Measurements from ENCODE around the gene TMC7. TPM values are rescaled to one million over a fixed set of nuclear protein-coding genes. Genes with fewer than 3 reads are reported as not detected.

TMC7 gene
- total and polyA plus RNA-seq, 2 donors (not counting 1 experiment from before 2014, with no cell fraction given) = 0.18 to 1.5 TPM

- DNase-seq (ENCODE audit: low read depth in 2 of 2) = peak; percentile 6 to 46
- Histone ChIP-seq H3K27ac (ENCODE audit: insufficient read depth, low read length) (no peak overlapping the region), H4K20me1 (ENCODE audit: control insufficient read depth, extremely low read depth, insufficient read depth, low read length) (no peaks in the 10 kb centered on the region), H3K27me3 (ENCODE audit: control insufficient read depth, insufficient read depth, low read length) (no peaks in the 10 kb centered on the region), H3K9ac (ENCODE audit: insufficient read depth, low read length) (no peak overlapping the region), H3K9me3 (ENCODE audit: control insufficient read depth, insufficient read depth, low read depth, low read length) (no peaks in the 10 kb centered on the region), H3K4me2 (ENCODE audit: extremely low read depth, insufficient read depth, low read length) (no peak overlapping the region), H3K4me3 (replicated peaks in 1 of 4; ENCODE audit: control extremely low read depth in 1 of 4, insufficient read depth in 1 of 4, low read depth in 3 of 4, low read length in 4 of 4) (no peak overlapping the region), H2AFZ (ENCODE audit: low read length) (no peak overlapping the region), H3K36me3 (ENCODE audit: control insufficient read depth, insufficient read depth, low read length) (no peaks in the 10 kb centered on the region), H3K4me1 (ENCODE audit: control insufficient read depth, extremely low read depth, insufficient read depth, low read length) (peaks cover 4% of the 10 kb centered on the region), H3K79me2 (ENCODE audit: control insufficient read depth, insufficient read depth, low read length) (no peaks in the 10 kb centered on the region)
- TF ChIP-seq CTCF (conservative IDR thresholded peaks at IDR 0.05 in 1 of 2, IDR thresholded peaks at IDR 0.05 in 1 of 2; ENCODE audit: low read depth in 1 of 2, low read length in 2 of 2) (no peak), EZH2 (IDR thresholded peaks at IDR 0.05; ENCODE audit: low read length, missing control alignments) (no peak)
Observed at GRCh38 chr16:19005561-19006445, 22.1 kb downstream of the TMC7 start.

GRCh38 chr16:19006446-19007315 lies 22.9 kb downstream of the TMC7 start:
- DNase-seq (ENCODE audit: low read depth in 2 of 2) = no peak
- H3K36me3 ChIP-seq (ENCODE audit: control insufficient read depth, insufficient read depth, low read length) = no peaks in the 10 kb centered on the region
- TF ChIP-seq EZH2 (IDR thresholded peaks at IDR 0.05; ENCODE audit: low read length, missing control alignments) (no peak), CTCF (conservative IDR thresholded peaks at IDR 0.05 in 1 of 2, IDR thresholded peaks at IDR 0.05 in 1 of 2; ENCODE audit: low read depth in 1 of 2, low read length in 2 of 2) (no peak)
- H3K27ac ChIP-seq (ENCODE audit: insufficient read depth, low read length) = no peak overlapping the region
- H3K9me3 ChIP-seq (ENCODE audit: control insufficient read depth, insufficient read depth, low read depth, low read length) = no peaks in the 10 kb centered on the region
- no peaks in the 10 kb centered on the region for H4K20me1 ChIP-seq (ENCODE audit: control insufficient read depth, extremely low read depth, insufficient read depth, low read length)
- no peaks in the 10 kb centered on the region for H3K27me3 ChIP-seq (ENCODE audit: control insufficient read depth, insufficient read depth, low read length)
- H3K79me2 ChIP-seq (ENCODE audit: control insufficient read depth, insufficient read depth, low read length) = no peaks in the 10 kb centered on the region
- H3K4me1 ChIP-seq (ENCODE audit: control insufficient read depth, extremely low read depth, insufficient read depth, low read length) = peaks cover 4% of the 10 kb centered on the region
- H2AFZ ChIP-seq (ENCODE audit: low read length) = no peak overlapping the region
- H3K4me2 ChIP-seq (ENCODE audit: extremely low read depth, insufficient read depth, low read length) = no peak overlapping the region
- H3K9ac ChIP-seq (ENCODE audit: insufficient read depth, low read length) = no peak overlapping the region
- no peak overlapping the region for H3K4me3 ChIP-seq (replicated peaks in 1 of 4; ENCODE audit: control extremely low read depth in 1 of 4, insufficient read depth in 1 of 4, low read depth in 3 of 4, low read length in 4 of 4)
